ENCODE data around the gene ELOVL1.

- TF ChIP-seq POLR2A (IDR thresholded peaks at IDR 0.05) (no peak), CTCF (IDR thresholded peaks at IDR 0.05) (no peak)
These were observed 10.0 kb upstream of the ELOVL1 start for GRCh38 chr1:43377831-43378230.
